Endodermal cell (in vitro differentiated cells): ENCODE results near the gene YWHAE. TPM values are rescaled to one million over a fixed set of nuclear protein-coding genes. Genes with fewer than 3 reads are reported as not detected.

ENCODE experiments used
- DNase-seq: peaks from one replicate; pipeline ENCODE4 v3.0.0-alpha.2; 2017
- H3K27ac ChIP-seq: 2 replicates; pipeline ENCODE4 v1.5.1; 2013; ENCODE audit warnings: mild to moderate bottlenecking, low read depth, low read length, moderate library complexity
- H3K27me3 ChIP-seq: 2 replicates; pipeline ENCODE4 v1.6.1; 2013; ENCODE audit warnings: mild to moderate bottlenecking, low read length, moderate library complexity; ENCODE audit not compliant: insufficient read depth, control insufficient read depth, poor library complexity, severe bottlenecking
- H3K36me3 ChIP-seq: 2 replicates; pipeline ENCODE4 v1.7.0; 2013; ENCODE audit warnings: mild to moderate bottlenecking, low read length, moderate library complexity; ENCODE audit not compliant: control insufficient read depth, insufficient read depth
- H3K4me1 ChIP-seq: one replicate; pipeline ENCODE4 v1.7.0; 2013; ENCODE audit warnings: low read length; ENCODE audit not compliant: control insufficient read depth, insufficient read depth
- H3K4me3 ChIP-seq: 2 replicates; pipeline ENCODE4 v1.5.1; 2013; ENCODE audit warnings: mild to moderate bottlenecking, low read length, moderate library complexity
- H3K9ac ChIP-seq: 2 replicates; pipeline ENCODE4 v1.6.1; 2013; ENCODE audit warnings: mild to moderate bottlenecking, low read length, moderate library complexity; ENCODE audit not compliant: poor library complexity, severe bottlenecking; ENCODE audit errors: extremely low read depth
- H3K9me3 ChIP-seq: 2 replicates; pipeline ENCODE4 v1.6.1; 2013; ENCODE audit warnings: mild to moderate bottlenecking, low read length, moderate library complexity; ENCODE audit not compliant: control insufficient read depth
- H3K27ac Mint-ChIP-seq: 2 replicates; pipeline ENCODE4 v1.8.0; 2020; ENCODE audit warnings: mixed read lengths
- H3K27me3 Mint-ChIP-seq: 2 replicates; pipeline ENCODE4 v1.8.0; 2021; ENCODE audit warnings: mild to moderate bottlenecking, mixed read lengths; ENCODE audit not compliant: insufficient read depth
- H3K36me3 Mint-ChIP-seq: 2 replicates; pipeline ENCODE4 v1.8.0; 2020; ENCODE audit warnings: low read depth, mixed read lengths
- H3K4me1 Mint-ChIP-seq: 2 replicates; pipeline ENCODE4 v1.8.0; 2020; ENCODE audit warnings: mixed read lengths
- H3K4me3 Mint-ChIP-seq: 2 replicates; pipeline ENCODE4 v1.8.0; 2020; ENCODE audit warnings: mild to moderate bottlenecking, moderate library complexity, mixed read lengths
- H3K9me3 Mint-ChIP-seq: 2 replicates; pipeline ENCODE4 v1.8.0; 2020; ENCODE audit warnings: mild to moderate bottlenecking, mixed read lengths
- CTCF ChIP-seq: fragments of 200-600 bp; sonication (generic); conservative IDR thresholded peaks from 2 replicates; pipeline ENCODE4 v1.5.0; 2021; ENCODE audit warnings: antibody characterized with exemption, mild to moderate bottlenecking
- WGBS, 2 experiments: methylation state at CpG; one replicate each; pipeline versions ENCODE4 v1.1.5 to v1.1.7; 2013; ENCODE audit warnings: missing lambda C conversion rate in 2 of 2, mixed read lengths in 1 of 2; ENCODE audit not compliant: insufficient coverage in 1 of 2, insufficient read length in 1 of 2; 5-methylcytosine and 5-hydroxymethylcytosine counted together
- total RNA-seq, 2 donors: library from RNA; stranded (reverse); fragmentation: NEBNext Ultra II Directional in 1 of 2; extraction: Animal tissue kit (Norgen Biotek cat#: 25700) in 1 of 2; gene quantifications; 2 replicates in 1 of 2; 3 replicates in 1 of 2; pipeline ENCODE4 v1.2.1, GENCODE V29; 2021

The YWHAE gene
- total RNA-seq, 2 donors from 2014 or later, result 1,225 to 1,349 TPM

DNA sequence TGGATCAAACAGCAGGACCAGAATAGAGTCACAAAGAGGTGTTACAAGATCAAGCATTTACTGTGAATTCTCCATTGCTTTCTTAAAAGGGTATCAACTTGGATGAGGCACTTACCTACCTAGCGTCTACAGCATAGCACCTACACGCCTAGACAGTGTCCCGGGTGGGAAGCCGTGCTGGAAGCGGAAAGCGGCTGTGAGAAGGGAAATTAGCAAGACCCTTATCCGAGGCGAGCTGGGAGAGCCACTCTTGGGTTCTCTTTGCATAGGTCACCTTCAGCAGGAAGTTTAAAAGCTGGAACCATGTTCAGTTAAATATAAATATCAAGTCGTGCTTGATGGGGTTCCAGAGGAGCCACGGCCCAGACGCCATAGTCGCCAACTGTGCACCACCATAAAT lies 74.3 kb downstream of the YWHAE start:
- Mint-ChIP-seq H3K27me3 (peaks cover 10% of the 10 kb centered on the region), H3K9me3 (no peaks in the 10 kb centered on the region), H3K4me3 (no peak overlapping the region), H3K4me1 (no peaks in the 10 kb centered on the region), H3K27ac (no peak overlapping the region), H3K36me3 (no peaks in the 10 kb centered on the region)
- no peak for TF ChIP-seq CTCF
- DNase-seq, result no peak
- Histone ChIP-seq H3K9me3 (no peaks in the 10 kb centered on the region), H3K27me3 (no peaks in the 10 kb centered on the region), H3K27ac (no peak overlapping the region), H3K4me3 (no peak overlapping the region), H3K36me3 (no peaks in the 10 kb centered on the region), H3K4me1 (no peaks in the 10 kb centered on the region), H3K9ac (no peak overlapping the region)
- WGBS, 2 experiments, result 82 to 84% methylated on average over 10 to 12 of the region's 12 CpGs

- WGBS, 2 experiments, result 84 to 91% methylated on average over 21 to 27 of the region's 27 CpGs
- H3K27ac ChIP-seq, result no peak overlapping the region
- Mint-ChIP-seq H3K4me3 (no peak overlapping the region), H3K36me3 (no peaks in the 10 kb centered on the region), H3K27ac (no peak overlapping the region), H3K4me1 (no peaks in the 10 kb centered on the region), H3K27me3 (peaks cover 9% of the 10 kb centered on the region), H3K9me3 (no peaks in the 10 kb centered on the region)
- no peaks in the 10 kb centered on the region for H3K9me3 ChIP-seq
- H3K36me3 ChIP-seq, result no peaks in the 10 kb centered on the region
- no peak for DNase-seq
- H3K4me3 ChIP-seq, result no peak overlapping the region
- H3K27me3 ChIP-seq, result no peaks in the 10 kb centered on the region
- TF ChIP-seq CTCF, result no peak
- H3K4me1 ChIP-seq, result no peaks in the 10 kb centered on the region
- no peak overlapping the region for H3K9ac ChIP-seq
Measured at GRCh38 chr17:1324201-1324771, 75.7 kb downstream of the YWHAE start.

DNA sequence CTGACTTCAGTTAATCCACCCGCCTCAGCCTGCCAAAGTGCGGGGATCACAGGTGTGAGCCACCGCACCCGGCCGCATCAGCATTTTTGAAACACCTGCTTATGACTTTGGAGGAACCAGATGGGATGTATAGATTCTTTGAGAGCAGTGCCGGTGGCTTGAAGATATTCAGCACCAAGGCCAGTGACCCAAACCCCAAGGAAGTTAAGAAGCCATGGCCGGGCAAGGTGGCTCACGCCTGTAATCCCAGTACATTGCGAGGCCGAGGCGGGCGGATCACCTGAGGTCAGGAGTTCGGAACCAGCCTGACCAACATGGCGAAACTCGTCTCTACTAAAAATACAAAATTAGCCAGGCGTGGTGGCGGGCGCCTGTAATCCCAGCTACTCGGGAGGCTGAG lies 76.7 kb downstream of the YWHAE start:
- no peak overlapping the region for H3K27ac ChIP-seq
- Mint-ChIP-seq H3K9me3 (no peaks in the 10 kb centered on the region), H3K27ac (no peak overlapping the region), H3K4me1 (no peaks in the 10 kb centered on the region), H3K4me3 (no peak overlapping the region), H3K36me3 (no peaks in the 10 kb centered on the region), H3K27me3 (peaks cover 9% of the 10 kb centered on the region)
- no peak overlapping the region for H3K9ac ChIP-seq
- no peaks in the 10 kb centered on the region for H3K9me3 ChIP-seq
- peak; percentile 84 for DNase-seq
- TF ChIP-seq CTCF, result no peak
- WGBS, 2 experiments, result 72 to 89% methylated on average over 8 to 19 of the region's 19 CpGs
- H3K4me1 ChIP-seq, result no peaks in the 10 kb centered on the region
- H3K36me3 ChIP-seq, result no peaks in the 10 kb centered on the region
- H3K27me3 ChIP-seq, result no peaks in the 10 kb centered on the region
- H3K4me3 ChIP-seq, result no peak overlapping the region
